MM.1S (cell line): ENCODE results near the gene FGF12.
A peak's percentile ranks its signal among the peaks of the same experiment; 100 is the strongest.

ENCODE experiments used
- DNase-seq: peaks from one replicate; pipeline ENCODE4 v3.0.0-alpha.2; 2015
- H2AFZ ChIP-seq: fragments of 300-600 bp; sonication (generic); 2 replicates; pipeline ENCODE4 v1.6.0; 2016; ENCODE audit warnings: antibody characterized with exemption, low read length
- H3F3A ChIP-seq: fragments of 300-600 bp; sonication (generic); 2 replicates; pipeline ENCODE4 v1.6.1; 2016; ENCODE audit warnings: mild to moderate bottlenecking, antibody characterized with exemption, low read length, moderate library complexity, mixed read lengths; ENCODE audit not compliant: insufficient read depth
- H3K27ac ChIP-seq: fragments of 300-600 bp; sonication (generic); 2 replicates; pipeline ENCODE4 v1.5.1; 2016; ENCODE audit warnings: mild to moderate bottlenecking, low read length
- H3K27me3 ChIP-seq: fragments of 300-600 bp; sonication (generic); replicated peaks from 2 replicates; pipeline ENCODE4 v1.6.0; 2016; ENCODE audit warnings: low read length; ENCODE audit not compliant: insufficient read depth
- H3K36me3 ChIP-seq: fragments of 300-600 bp; sonication (generic); replicated peaks from 2 replicates; pipeline ENCODE4 v1.6.1; 2016; ENCODE audit warnings: mild to moderate bottlenecking, low read length, mixed read lengths; ENCODE audit not compliant: insufficient read depth
- H3K4me1 ChIP-seq: fragments of 300-600 bp; sonication (generic); 2 replicates; pipeline ENCODE4 v1.6.1; 2016; ENCODE audit warnings: low read length, mixed read lengths
- H3K4me2 ChIP-seq: fragments of 300-600 bp; sonication (generic); 2 replicates; pipeline ENCODE4 v1.6.0; 2016; ENCODE audit warnings: low read depth, low read length
- H3K4me3 ChIP-seq: fragments of 300-600 bp; sonication (generic); 2 replicates; pipeline ENCODE4 v1.5.1; 2016; ENCODE audit warnings: low read length, mixed read lengths
- H3K79me2 ChIP-seq: fragments of 300-600 bp; sonication (generic); 2 replicates; pipeline ENCODE4 v1.6.1; 2016; ENCODE audit warnings: mixed run types, low read length, mixed read lengths
- H3K9ac ChIP-seq: fragments of 300-600 bp; sonication (generic); 2 replicates; pipeline ENCODE4 v1.6.1; 2016; ENCODE audit warnings: low read length, mixed read lengths
- H3K9me2 ChIP-seq: fragments of 300-600 bp; sonication (generic); replicated peaks from 2 replicates; pipeline ENCODE4 v1.6.1; 2016; ENCODE audit warnings: mild to moderate bottlenecking, low read length, mixed read lengths; ENCODE audit not compliant: insufficient read depth
- H3K9me3 ChIP-seq: fragments of 300-600 bp; sonication (generic); replicated peaks from 2 replicates; pipeline ENCODE4 v1.6.1; 2016; ENCODE audit warnings: mild to moderate bottlenecking, low read length, mixed read lengths; ENCODE audit not compliant: insufficient read depth
- H4K20me1 ChIP-seq: fragments of 300-600 bp; sonication (generic); 2 replicates; pipeline ENCODE4 v1.6.1; 2016; ENCODE audit warnings: mild to moderate bottlenecking, low read length, moderate library complexity, mixed read lengths; ENCODE audit not compliant: insufficient read depth
- CTCF ChIP-seq: fragments of 300-600 bp; sonication (generic); IDR thresholded peaks from 2 replicates; pipeline ENCODE4 v1.5.1; 2016; ENCODE audit warnings: antibody characterized with exemption, low read length, mixed read lengths
- EZH2 ChIP-seq: fragments of 300-600 bp; sonication (generic); optimal IDR thresholded peaks from 2 replicates; pipeline ENCODE3; 2017; ENCODE audit warnings: low read depth, mild to moderate bottlenecking, antibody characterized with exemption, low read length, mixed read lengths
- EZH2phosphoT487 ChIP-seq: fragments of 300-600 bp; sonication (generic); IDR thresholded peaks from 2 replicates; pipeline ENCODE4 v1.6.1; 2018; ENCODE audit warnings: antibody characterized with exemption, low read length

The FGF12 gene

GRCh38 chr3:192409838-192410683 is 317.3 kb downstream of the FGF12 start:
- H3K9me3 ChIP-seq, result no peaks in the 10 kb centered on the region
- no peaks in the 10 kb centered on the region for H3F3A ChIP-seq
- DNase-seq, result peak; percentile 46
- H2AFZ ChIP-seq, result peak overlapping the region; percentile 94
- TF ChIP-seq EZH2phosphoT487 (no peak), CTCF (peak; percentile 24), EZH2 (no peak)
- H3K9me2 ChIP-seq, result no peaks in the 10 kb centered on the region
- no peaks in the 10 kb centered on the region for H3K4me1 ChIP-seq
- peak overlapping the region; percentile 77 for H3K4me2 ChIP-seq
- peak overlapping the region; percentile 83 for H3K4me3 ChIP-seq
- H3K9ac ChIP-seq, result peak overlapping the region; percentile 36; the same call in 1 of the 2 replicates
- H3K27me3 ChIP-seq, result 0 out of 2 replicates have a peak, but pooled peaks cover 3% of the 10 kb centered on the region
- no peaks in the 10 kb centered on the region for H3K36me3 ChIP-seq
- no peaks in the 10 kb centered on the region for H3K79me2 ChIP-seq
- H3K27ac ChIP-seq, result no peak overlapping the region
- no peaks in the 10 kb centered on the region for H4K20me1 ChIP-seq

GRCh38 chr3:192409201-192409837 is 318.0 kb downstream of the FGF12 start:
- peak overlapping the region; percentile 77 for H3K4me2 ChIP-seq
- H3K9me3 ChIP-seq, result no peaks in the 10 kb centered on the region
- no peaks in the 10 kb centered on the region for H3K9me2 ChIP-seq
- H3K79me2 ChIP-seq, result no peaks in the 10 kb centered on the region
- peak overlapping the region; percentile 94 for H2AFZ ChIP-seq
- no peaks in the 10 kb centered on the region for H3F3A ChIP-seq
- no peaks in the 10 kb centered on the region for H4K20me1 ChIP-seq
- no peak overlapping the region for H3K27ac ChIP-seq
- peak overlapping the region; percentile 36; the same call in 1 of the 2 replicates for H3K9ac ChIP-seq
- no peaks in the 10 kb centered on the region for H3K36me3 ChIP-seq
- H3K4me3 ChIP-seq, result peak overlapping the region; percentile 83
- H3K27me3 ChIP-seq, result 0 out of 2 replicates have a peak, but pooled peaks cover 3% of the 10 kb centered on the region
- no peak for TF ChIP-seq EZH2phosphoT487
- no peak for TF ChIP-seq CTCF
- no peak for TF ChIP-seq EZH2
- H3K4me1 ChIP-seq, result no peaks in the 10 kb centered on the region
- DNase-seq, result peak; percentile 77

- TF ChIP-seq EZH2 (no peak), EZH2phosphoT487 (no peak), CTCF (no peak)
- H3K9me3 ChIP-seq, result no peaks in the 10 kb centered on the region
- H3F3A ChIP-seq, result no peaks in the 10 kb centered on the region
- no peaks in the 10 kb centered on the region for H3K79me2 ChIP-seq
- H3K9ac ChIP-seq, result peak overlapping the region; percentile 36; the same call in 1 of the 2 replicates
- peak overlapping the region; percentile 94 for H2AFZ ChIP-seq
- H3K9me2 ChIP-seq, result no peaks in the 10 kb centered on the region
- no peaks in the 10 kb centered on the region for H4K20me1 ChIP-seq
- H3K4me2 ChIP-seq, result peak overlapping the region; percentile 77
- H3K27me3 ChIP-seq, result 0 out of 2 replicates have a peak, but pooled peaks cover 3% of the 10 kb centered on the region
- no peaks in the 10 kb centered on the region for H3K4me1 ChIP-seq
- no peaks in the 10 kb centered on the region for H3K36me3 ChIP-seq
- peak overlapping the region; percentile 83 for H3K4me3 ChIP-seq
- H3K27ac ChIP-seq, result no peak overlapping the region
- DNase-seq, result peak; percentile 13
These were observed 318.6 kb downstream of the FGF12 start for GRCh38 chr3:192408647-192409200.
